Ectodermal cell (in vitro differentiated cells): ENCODE results near the gene MAP3K14.
"Not testable (repeated sequence)": the region's sequence is repeated elsewhere in the genome, so short reads cannot be mapped to it uniquely, and the experiment has no call there.

Experiments
- H3K27ac ChIP-seq: 2 replicates; pipeline ENCODE4 v1.7.0; 2013; ENCODE audit warnings: mild to moderate bottlenecking, low read depth, low read length; ENCODE audit not compliant: insufficient read depth, poor library complexity, severe bottlenecking
- H3K27me3 ChIP-seq: 2 replicates; pipeline ENCODE4 v1.7.0; 2013; ENCODE audit warnings: mild to moderate bottlenecking, low read length; ENCODE audit not compliant: insufficient read depth, control insufficient read depth, poor library complexity, severe bottlenecking
- H3K36me3 ChIP-seq: one replicate; pipeline ENCODE4 v1.7.0; 2013; ENCODE audit warnings: low read length; ENCODE audit not compliant: control insufficient read depth, insufficient read depth
- H3K4me1 ChIP-seq: one replicate; pipeline ENCODE4 v1.7.0; 2013; ENCODE audit warnings: low read length; ENCODE audit not compliant: control insufficient read depth, insufficient read depth
- H3K4me3 ChIP-seq: 2 replicates; pipeline ENCODE4 v1.7.0; 2013; ENCODE audit warnings: low read depth, low read length, control low read depth; ENCODE audit not compliant: insufficient read depth
- H3K9me3 ChIP-seq: 2 replicates; pipeline ENCODE4 v1.7.0; 2013; ENCODE audit warnings: mild to moderate bottlenecking, low read length, moderate library complexity; ENCODE audit not compliant: control insufficient read depth
- WGBS, 2 experiments: methylation state at CpG; one replicate each; pipeline ENCODE4 v1.1.7; 2013; ENCODE audit warnings: missing lambda C conversion rate in 2 of 2; 5-methylcytosine and 5-hydroxymethylcytosine counted together

MAP3K14 gene

DNA sequence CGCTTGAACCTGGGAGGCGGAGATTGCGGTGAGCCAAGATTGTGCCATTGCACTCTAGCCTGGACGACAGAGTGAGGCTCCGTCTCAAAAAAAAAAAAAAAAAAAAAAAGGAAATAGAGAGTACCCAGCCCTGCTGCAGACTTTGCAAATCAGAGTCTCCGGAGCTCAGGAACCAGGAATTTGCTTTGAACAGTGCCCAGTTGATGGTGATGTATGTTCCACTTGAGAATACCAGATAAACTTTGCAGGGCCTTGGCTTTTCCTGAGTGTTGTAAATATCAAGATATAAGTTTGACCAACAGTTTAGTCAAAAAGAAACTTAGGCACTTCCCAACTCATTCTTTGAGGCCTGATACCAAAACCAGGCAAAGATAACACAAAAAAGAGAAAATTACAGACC lies 30.6 kb upstream of the MAP3K14 start:
- Histone ChIP-seq H3K36me3 (no peaks in the 10 kb centered on the region), H3K9me3 (no peaks in the 10 kb centered on the region), H3K27me3 (no peaks in the 10 kb centered on the region), H3K4me3 (no peak overlapping the region), H3K4me1 (no peaks in the 10 kb centered on the region), H3K27ac (no peak overlapping the region)
- WGBS, 2 experiments: 86 to 93% methylated on average over 6 of the region's 6 CpGs

DNA sequence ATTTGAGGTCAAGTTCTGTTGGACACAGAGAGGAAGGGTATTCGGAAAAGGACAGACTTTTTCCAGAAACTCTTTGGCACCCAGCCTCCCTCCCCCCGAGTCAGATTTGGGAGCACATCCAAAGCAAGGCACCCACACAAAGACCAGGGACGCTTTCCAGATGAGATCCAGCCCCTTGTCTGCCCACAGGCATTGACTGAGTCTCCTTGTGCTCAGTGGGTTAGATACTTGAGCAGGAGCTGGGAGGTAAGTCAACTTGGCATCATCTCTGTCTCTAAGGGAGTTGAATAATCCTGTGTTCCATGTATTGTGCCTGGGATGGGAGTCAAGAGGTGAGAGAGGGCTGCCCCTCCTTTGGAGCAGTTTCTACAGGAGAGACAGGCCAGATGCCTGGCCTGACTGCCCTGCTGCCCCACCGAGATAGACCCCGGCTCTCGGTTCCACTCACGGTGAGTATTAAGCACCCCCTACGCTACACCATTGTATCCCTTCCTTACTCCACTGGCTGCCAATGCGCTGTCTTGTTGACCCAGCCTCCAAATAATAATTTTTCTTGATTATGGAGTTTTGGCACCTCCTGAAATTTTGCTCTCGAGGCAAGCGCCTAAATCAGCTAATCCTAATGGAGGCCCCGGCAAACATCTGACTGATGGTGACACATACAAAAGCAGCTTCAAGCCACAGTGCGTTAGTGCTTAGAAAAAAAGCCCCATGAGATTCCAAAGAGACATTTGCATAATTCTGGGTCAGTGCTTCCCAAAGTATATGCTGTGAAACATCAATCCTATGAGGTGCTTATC lies 29.6 kb upstream of the MAP3K14 start:
- 86 to 90% methylated on average over 13 of the region's 13 CpGs for WGBS, 2 experiments
- no peaks in the 10 kb centered on the region for H3K36me3 ChIP-seq
- no peaks in the 10 kb centered on the region for H3K9me3 ChIP-seq
- peaks cover 5% of the 10 kb centered on the region for H3K4me1 ChIP-seq
- H3K27ac ChIP-seq: no peak overlapping the region
- H3K27me3 ChIP-seq: no peaks in the 10 kb centered on the region
- no peak overlapping the region for H3K4me3 ChIP-seq

DNA sequence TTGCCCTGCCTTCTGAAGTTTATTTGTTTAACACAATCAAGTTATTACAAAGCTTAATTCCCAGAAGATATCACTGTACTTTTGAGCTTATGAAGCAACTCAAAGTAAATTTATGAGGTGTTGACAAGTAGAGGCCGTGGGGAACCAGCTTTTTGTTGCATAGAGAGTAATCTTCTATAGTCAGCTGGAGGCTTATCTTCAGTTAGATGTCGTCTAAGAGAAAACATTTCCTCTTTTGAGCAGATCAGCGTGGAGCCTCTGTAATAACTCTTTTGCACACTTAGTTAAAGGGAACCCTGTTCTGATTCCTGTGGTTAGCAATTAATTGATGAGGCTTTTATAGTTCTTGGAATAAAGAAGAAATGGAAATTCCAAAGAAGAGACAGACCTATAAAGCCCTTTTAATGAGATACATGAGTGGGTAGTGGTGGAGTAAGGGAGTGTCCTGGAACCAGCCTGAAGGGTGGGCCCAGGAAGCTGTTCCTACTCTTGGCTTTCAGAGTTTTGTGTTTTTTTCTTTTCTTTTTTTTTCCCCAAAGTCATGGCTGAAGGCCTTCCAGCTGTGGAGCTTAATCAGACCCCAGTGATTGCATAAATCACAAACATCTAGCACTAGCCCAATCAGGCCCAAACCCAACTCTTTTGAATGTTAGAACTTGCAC lies 28.9 kb upstream of the MAP3K14 start:
- Histone ChIP-seq H3K27ac (no peak overlapping the region), H3K9me3 (no peaks in the 10 kb centered on the region), H3K27me3 (no peaks in the 10 kb centered on the region), H3K4me1 (peaks cover 5% of the 10 kb centered on the region), H3K4me3 (no peak overlapping the region), H3K36me3 (no peaks in the 10 kb centered on the region)
- WGBS, 2 experiments: 86 to 89% methylated on average over 3 of the region's 3 CpGs

DNA sequence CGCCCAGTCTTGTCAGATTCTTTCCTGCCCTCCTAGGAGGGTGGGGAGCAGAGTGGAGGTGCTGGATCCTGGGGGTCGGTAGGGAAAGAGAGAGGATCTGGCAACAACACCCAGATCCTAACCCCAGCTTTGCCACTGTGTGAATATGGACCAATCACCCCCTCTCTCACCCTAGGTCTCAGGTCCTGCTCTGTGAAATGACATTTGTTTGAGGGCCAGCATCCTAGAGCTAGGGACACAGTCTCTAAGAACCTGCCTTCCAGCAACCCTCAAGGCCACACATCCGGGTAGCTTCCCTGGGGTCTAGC lies 28.4 kb upstream of the MAP3K14 start:
- no peak overlapping the region for H3K27ac ChIP-seq
- whole genome bisulfite sequencing, 2 experiments: 89% methylated on average over 3 of the region's 3 CpGs
- no peaks in the 10 kb centered on the region for H3K27me3 ChIP-seq

DNA sequence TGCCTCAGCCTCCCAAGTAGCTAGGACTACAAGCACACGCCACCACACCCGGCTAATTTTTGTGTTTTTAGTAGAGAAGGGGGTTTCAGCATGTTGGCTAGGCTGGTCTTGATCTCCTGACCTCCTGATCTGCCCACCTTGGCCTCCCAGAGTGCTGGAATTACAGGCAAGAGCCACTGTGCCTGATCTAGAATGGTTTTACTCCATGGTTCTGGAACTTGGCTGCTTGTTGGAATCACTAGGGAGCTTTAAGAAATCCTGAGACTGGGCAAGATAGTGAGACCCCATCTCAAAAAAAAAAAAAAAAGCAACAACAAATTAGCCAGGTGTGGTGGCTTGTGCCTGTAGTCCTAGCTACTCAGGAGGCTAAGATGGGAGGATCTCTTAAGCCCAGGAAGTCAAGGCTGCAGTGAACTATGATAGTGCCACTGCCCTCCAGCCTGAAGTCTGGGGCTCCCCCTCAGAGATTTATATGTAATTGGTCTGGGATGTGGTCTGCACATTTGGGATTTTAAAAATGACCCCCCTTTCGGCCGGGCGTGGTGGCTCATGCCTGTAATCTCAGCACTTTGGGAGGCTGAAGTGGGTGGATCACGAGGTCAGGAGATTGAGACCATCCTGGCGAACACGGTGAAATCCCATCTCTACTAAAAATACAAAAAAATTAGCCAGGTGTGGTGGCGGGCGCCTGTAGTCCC lies 27.3 kb upstream of the MAP3K14 start:
- 96 to 97% methylated on average over 10 of the region's 10 CpGs for WGBS, 2 experiments
- not testable (repeated sequence) for H3K36me3 ChIP-seq, H3K4me3 ChIP-seq, H3K9me3 ChIP-seq, H3K27me3 ChIP-seq, H3K27ac ChIP-seq, H3K4me1 ChIP-seq

More for the DNA sequence above, 28.4 kb upstream of the MAP3K14 start:
- Histone ChIP-seq H3K4me3 (no peak overlapping the region), H3K4me1 (peaks cover 5% of the 10 kb centered on the region), H3K36me3 (no peaks in the 10 kb centered on the region), H3K9me3 (no peaks in the 10 kb centered on the region)

DNA sequence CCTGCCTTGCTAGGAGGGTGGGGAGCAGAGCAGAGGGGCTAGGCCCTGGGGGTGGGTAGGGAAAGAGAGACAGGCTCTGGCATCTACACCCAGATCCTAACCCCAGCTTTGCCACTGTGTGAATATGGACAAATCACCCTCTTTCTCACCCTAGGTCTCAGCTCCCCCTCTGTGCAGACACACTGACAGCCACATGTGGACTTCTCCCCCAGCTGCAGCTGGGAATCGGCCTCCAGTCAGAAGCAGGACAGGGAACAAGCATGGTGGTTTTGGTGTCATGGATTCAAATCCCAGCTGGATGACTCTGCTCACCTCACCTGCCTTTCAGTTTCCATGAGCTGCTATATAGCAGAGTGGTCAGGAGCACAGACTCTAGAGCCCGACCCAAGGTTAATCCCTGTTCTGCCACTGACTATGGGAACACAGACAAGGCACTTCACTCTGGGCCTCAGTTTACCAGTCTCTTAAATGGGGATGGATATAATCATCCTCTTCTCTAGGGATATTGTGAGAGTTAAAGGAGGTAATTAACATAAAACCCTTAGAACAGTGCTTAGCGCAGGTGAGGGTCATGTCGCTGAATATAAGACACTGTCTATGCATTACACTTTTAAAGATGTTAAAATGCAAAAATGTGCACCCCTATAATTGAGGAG lies 26.2 kb upstream of the MAP3K14 start:
- H3K4me3 ChIP-seq: no peak overlapping the region
- H3K4me1 ChIP-seq: peaks cover 5% of the 10 kb centered on the region
- H3K36me3 ChIP-seq: no peaks in the 10 kb centered on the region
- H3K27ac ChIP-seq: no peak overlapping the region
- no peaks in the 10 kb centered on the region for H3K9me3 ChIP-seq
- 97% methylated on average over 2 to 4 of the region's 4 CpGs for WGBS, 2 experiments
- no peaks in the 10 kb centered on the region for H3K27me3 ChIP-seq

DNA sequence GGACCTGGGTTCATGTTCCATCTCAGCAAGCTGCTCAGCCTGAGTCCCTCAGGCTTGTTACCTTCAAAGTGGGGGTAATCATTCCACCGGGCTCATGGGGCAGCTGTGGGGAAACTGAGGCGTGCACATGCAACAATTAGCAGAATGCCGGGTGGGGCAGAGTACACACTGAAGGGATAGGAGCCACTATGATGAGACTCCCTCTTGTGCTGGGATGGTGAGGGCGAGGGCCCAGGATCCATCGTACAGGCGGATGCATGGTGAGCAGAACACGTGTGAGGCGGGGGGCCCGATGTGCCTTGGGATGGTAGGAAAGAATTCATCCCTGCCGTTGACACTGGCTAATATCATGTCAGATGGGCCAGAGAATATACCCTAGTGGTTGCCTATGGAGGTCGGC lies 25.5 kb upstream of the MAP3K14 start:
- H3K27ac ChIP-seq: no peak overlapping the region
- no peak overlapping the region for H3K4me3 ChIP-seq
- no peaks in the 10 kb centered on the region for H3K9me3 ChIP-seq
- H3K4me1 ChIP-seq: peaks cover 5% of the 10 kb centered on the region
- H3K27me3 ChIP-seq: no peaks in the 10 kb centered on the region
- 91 to 92% methylated on average over 11 of the region's 11 CpGs for WGBS, 2 experiments
- H3K36me3 ChIP-seq: no peaks in the 10 kb centered on the region

DNA sequence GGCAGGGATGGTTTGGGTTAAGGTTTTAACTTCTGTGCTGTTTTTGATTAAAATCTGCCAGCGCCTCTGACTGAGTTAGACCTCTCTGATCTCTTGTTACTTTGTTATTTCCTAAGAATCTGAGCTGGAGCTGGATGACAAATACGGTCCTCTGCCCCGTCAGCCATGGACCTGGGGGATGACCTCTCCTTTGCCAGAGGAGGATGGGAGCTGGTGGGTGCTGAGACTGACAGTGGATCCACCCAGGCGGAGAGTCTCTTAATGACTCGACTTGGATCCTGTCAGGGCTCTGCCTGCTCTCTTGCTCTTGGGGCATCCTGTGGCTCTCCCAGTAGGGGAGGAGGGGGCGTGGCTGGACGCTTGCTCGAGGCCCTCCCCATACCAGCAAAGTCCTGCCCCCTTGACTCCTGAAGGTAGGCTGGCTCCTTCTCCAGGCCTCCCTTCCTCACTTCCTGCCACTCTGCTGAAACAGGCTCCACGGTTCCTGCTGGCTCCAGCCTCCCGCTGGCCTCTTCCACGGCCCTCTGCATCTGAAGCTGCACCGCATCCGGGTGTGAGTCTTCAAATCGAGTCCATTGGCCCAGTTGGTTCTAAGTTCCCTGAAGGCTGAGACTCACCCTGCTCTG lies 24.8 kb upstream of the MAP3K14 start:
- no peak overlapping the region for H3K27ac ChIP-seq
- no peak overlapping the region for H3K4me3 ChIP-seq
- 25 to 29% methylated on average over 14 of the region's 14 CpGs for WGBS, 2 experiments

DNA sequence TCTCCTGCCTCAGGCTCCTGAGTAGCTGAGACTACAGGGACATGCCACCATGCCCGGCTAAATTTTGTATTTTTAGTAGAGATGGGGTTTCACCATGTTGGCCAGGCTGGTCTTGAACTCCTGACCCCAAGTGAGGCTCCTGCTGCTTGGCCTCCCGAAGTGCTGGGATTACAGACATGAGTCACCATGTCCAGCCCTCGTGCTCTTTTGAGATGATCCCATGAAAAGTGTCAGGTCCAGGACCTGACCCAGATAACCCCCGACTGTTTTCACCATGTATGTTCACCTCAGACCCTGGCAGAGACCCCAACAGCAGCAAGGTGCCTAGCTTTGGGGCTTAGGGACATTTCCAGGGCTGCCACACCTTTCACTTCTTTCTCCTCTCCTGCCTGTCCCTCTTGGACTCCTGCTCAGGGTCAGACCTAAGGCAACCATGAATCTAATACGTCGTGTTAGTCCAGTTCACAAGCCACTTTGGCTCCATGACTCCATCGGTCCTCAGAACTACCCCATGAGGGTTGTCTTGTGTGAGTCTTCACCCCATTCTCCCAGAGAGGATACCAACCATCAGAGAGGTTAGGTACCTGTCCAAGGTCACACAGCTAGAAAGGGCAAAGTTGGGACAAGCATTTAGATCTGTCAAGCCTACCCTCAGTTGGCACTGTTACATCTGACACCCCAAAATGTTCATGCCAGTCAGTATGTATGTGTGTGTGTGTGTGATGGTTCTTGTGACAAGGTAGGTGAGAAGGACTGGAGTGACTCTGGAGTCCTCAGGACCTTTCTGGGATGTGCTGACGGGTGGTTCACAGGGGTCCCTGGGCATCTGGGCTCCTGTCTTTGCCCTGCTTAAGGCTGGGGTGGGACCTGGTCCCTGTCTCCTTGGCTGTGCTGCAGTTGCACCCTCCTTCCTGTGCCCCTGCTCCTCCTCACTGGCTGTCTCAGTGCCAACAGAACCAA lies 23.1 kb upstream of the MAP3K14 start:
- H3K36me3 ChIP-seq: no peaks in the 10 kb centered on the region
- H3K9me3 ChIP-seq: no peaks in the 10 kb centered on the region
- H3K27ac ChIP-seq: no peak overlapping the region
- H3K4me1 ChIP-seq: peaks cover 5% of the 10 kb centered on the region
- WGBS, 2 experiments: 90 to 91% methylated on average over 8 of the region's 8 CpGs
- no peak overlapping the region for H3K4me3 ChIP-seq
- no peaks in the 10 kb centered on the region for H3K27me3 ChIP-seq

More for the DNA sequence above, 24.8 kb upstream of the MAP3K14 start:
- H3K9me3 ChIP-seq: no peaks in the 10 kb centered on the region
- peaks cover 5% of the 10 kb centered on the region for H3K4me1 ChIP-seq
- H3K36me3 ChIP-seq: no peaks in the 10 kb centered on the region
- H3K27me3 ChIP-seq: no peaks in the 10 kb centered on the region
